ENCODE data around the gene DRC1. TPM values are rescaled to one million over a fixed set of nuclear protein-coding genes. Genes with fewer than 3 reads are reported as not detected.

Gene DRC1
- total and polyA plus RNA-seq, 2 of the 13 experiments (the other 11 are each of a cell fraction or from before 2014, with no cell fraction given) = 0.07 TPM; not detected in 1

GRCh38 chr2:26503231-26503880, 101.6 kb downstream of the DRC1 start (continued):
- TF ChIP-seq THAP11 (CRISPR knock-in tag; IDR thresholded peaks at IDR 0.05) = 0 out of 2 replicates have a peak, but pooled peaks have one; percentile 25
- TF ChIP-seq ZNF709 (CRISPR knock-in tag; IDR thresholded peaks at IDR 0.05) = no peak
- peak in 1 of 2 experiments; percentile 40; a peak in 1 of 4 replicates for TF ChIP-seq KLF16 (CRISPR knock-in tag; IDR thresholded peaks at IDR 0.05)
- TF ChIP-seq GMEB2 (CRISPR knock-in tag; IDR thresholded peaks at IDR 0.05; ENCODE audit: low read depth) = no peak

- no peak overlapping the region for H3K27ac ChIP-seq (ENCODE audit: extremely low read length, insufficient read depth, low read length)
- H3K9ac ChIP-seq (ENCODE audit: insufficient read depth, low read depth, low read length) = no peak overlapping the region
- no peaks in the 10 kb centered on the region for H3K79me2 ChIP-seq (ENCODE audit: insufficient read depth, low read length)
- BruUV-seq (replicated peaks) = no TSS peak
- no peak for TF ChIP-seq CCAR2 (optimal IDR thresholded peaks at IDR 0.05; ENCODE audit: low read depth, low read length)
- in situ Hi-C loops (cut with HindIII; ENCODE audit: extremely low pct_ligation_motif_present, low pct_unique_long_range_greater_than_20kb) = no loop called here
- peak overlapping the region in 1 of 3 experiments; percentile 62; a peak in 1 of 6 replicates for H3K4me3 ChIP-seq (replicated peaks in 1 of 3; ENCODE audit: insufficient read depth in 1 of 3, low read depth in 2 of 3, low read length in 3 of 3)
- peak overlapping the region; percentile 18 for H2AFZ ChIP-seq (ENCODE audit: low read length)
- WGBS (ENCODE audit: low lambda C conversion rate) = 7% methylated on average over 11 of the region's 13 CpGs
- CTCF ChIA-PET (ENCODE audit: low intra/inter-chr PET ratio, low total read pairs) = interaction anchor here (1.2 kb wide), 1 partner anchor 74 kb away, joined by 3 read pairs; no protein-coding TSS in a partner anchor
- DNase-seq (ENCODE audit: low spot score) (no peak), ATAC-seq (peak; percentile 17), FAIRE-seq (no peak)
- peaks cover 10% of the 10 kb centered on the region for H3K4me1 ChIP-seq (ENCODE audit: insufficient read depth, low read length)
- POLR2A ChIA-PET = interaction anchor here (0.6 kb wide), 1 partner anchor 101 kb away, joined by 3 read pairs; no protein-coding TSS in a partner anchor
- intact Hi-C loops (cut with micrococcal nuclease; ENCODE audit: unreplicated experiment) = no loop called here
- H3K36me3 ChIP-seq (replicated peaks in 1 of 2; ENCODE audit: control insufficient read depth in 1 of 2, insufficient read depth in 2 of 2, low read length in 2 of 2) = no peaks in the 10 kb centered on the region
- no peaks in the 10 kb centered on the region for H3K9me3 ChIP-seq (ENCODE audit: low read length)
- H3K27me3 ChIP-seq (ENCODE audit: control insufficient read depth in 1 of 2, insufficient read depth in 2 of 2, low read length in 2 of 2) = peaks cover 3 to 70% of the 10 kb centered on the region in 2 experiments
- H3K4me2 ChIP-seq (ENCODE audit: low read depth, low read length) = peak overlapping the region; percentile 67
- H4K20me1 ChIP-seq (ENCODE audit: insufficient read depth, low read length) = no peaks in the 10 kb centered on the region; the same call in 1 of the 2 replicates
Observed at GRCh38 chr2:26504002-26504401, 102.3 kb downstream of the DRC1 start.
